ENCODE results near the gene RNF157.

- TF ChIP-seq POLR2AphosphoS5 (IDR thresholded peaks at IDR 0.05), result no peak
- no peak for TF ChIP-seq CTCF (IDR thresholded peaks at IDR 0.05)
- no peak for TF ChIP-seq POLR2A (IDR thresholded peaks at IDR 0.05)
- TF ChIP-seq EP300 (IDR thresholded peaks at IDR 0.05), result no peak
Measured at GRCh38 chr17:76239538-76240274, 587 bp downstream of the RNF157 start.
